GM10266 (cell line): ENCODE results near the gene ZNF184.

ENCODE experiments used
- DNase-seq: peaks from one replicate; pipeline ENCODE4 v3.0.0; 2012; ENCODE audit errors: extremely low spot score
- TF ChIP-seq, protein P1 (sequence below): IDR thresholded peaks from 2 replicates; pipeline ENCODE4 v1.5.1; 2012; ENCODE audit warnings: mild to moderate bottlenecking, low read depth; ENCODE audit not compliant: control insufficient read depth, insufficient read depth; ENCODE audit errors: missing control alignments

ZNF184 gene

GRCh38 chr6:27400877-27401642 is 71.8 kb downstream of the ZNF184 start:
- TF ChIP-seq, protein P1, sequence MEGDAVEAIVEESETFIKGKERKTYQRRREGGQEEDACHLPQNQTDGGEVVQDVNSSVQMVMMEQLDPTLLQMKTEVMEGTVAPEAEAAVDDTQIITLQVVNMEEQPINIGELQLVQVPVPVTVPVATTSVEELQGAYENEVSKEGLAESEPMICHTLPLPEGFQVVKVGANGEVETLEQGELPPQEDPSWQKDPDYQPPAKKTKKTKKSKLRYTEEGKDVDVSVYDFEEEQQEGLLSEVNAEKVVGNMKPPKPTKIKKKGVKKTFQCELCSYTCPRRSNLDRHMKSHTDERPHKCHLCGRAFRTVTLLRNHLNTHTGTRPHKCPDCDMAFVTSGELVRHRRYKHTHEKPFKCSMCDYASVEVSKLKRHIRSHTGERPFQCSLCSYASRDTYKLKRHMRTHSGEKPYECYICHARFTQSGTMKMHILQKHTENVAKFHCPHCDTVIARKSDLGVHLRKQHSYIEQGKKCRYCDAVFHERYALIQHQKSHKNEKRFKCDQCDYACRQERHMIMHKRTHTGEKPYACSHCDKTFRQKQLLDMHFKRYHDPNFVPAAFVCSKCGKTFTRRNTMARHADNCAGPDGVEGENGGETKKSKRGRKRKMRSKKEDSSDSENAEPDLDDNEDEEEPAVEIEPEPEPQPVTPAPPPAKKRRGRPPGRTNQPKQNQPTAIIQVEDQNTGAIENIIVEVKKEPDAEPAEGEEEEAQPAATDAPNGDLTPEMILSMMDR: no peak
- DNase-seq: no peak
